Endothelial cell of hepatic sinusoid (primary cell): Measurements from ENCODE around the gene CD7.

Experiments used
- in situ Hi-C: cut with HindIII; loops from 2 replicates; pipeline ENCODE4 v1.10.0; 2017; ENCODE audit warnings: low sequenced_read_pairs

The CD7 gene

DNA sequence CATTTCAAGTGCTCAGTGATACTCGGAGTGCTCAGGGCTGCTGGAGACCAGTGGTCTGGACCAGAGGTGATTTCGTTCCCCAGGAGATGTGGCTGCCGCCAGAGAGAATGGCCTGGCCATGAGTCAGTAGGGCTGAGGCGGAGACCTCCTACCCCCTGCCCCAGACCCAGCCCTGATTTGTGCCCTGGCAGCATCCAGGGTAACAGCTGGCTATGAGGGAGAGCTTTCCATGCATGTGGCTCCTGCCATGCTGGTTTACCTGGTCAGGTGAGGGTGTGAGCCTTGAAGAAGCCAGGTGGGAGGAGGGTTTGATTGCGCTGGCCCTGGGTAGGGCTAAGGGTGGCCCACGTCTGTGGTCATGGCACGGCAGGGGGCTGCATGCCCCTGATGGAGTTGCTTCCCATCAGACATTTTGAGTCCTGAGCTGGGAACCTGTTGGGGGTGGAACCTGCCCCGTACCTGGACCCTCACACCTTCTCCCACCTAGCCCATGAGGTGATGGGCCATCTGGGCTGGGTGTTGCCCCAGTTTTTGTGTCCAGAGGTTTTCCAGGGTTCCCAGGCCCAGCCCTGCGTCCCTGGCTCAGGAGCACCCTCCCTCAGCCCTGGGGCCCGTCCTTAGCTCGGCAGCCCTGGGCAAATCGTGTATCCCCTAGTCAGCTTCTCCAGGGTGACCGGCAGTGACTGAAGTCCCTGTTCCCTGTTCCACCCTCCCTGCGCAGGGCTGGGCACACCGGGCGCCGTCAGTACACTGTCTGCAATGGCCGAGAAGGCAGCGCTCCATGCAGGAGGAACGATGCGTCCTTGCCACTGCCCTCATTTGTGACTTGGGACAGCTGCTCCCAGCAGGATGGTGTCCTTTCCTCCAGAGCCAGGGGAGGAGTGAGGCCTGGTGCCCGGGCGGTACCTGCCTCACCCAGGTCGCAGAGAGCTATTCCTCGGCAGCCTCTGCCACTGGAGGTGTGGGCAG lies 34.9 kb downstream of the CD7 start:
- in situ Hi-C loops: no loop called here

GRCh38 chr17:82281502-82282238 lies 35.7 kb downstream of the CD7 start:
- in situ Hi-C loops: no loop called here

DNA sequence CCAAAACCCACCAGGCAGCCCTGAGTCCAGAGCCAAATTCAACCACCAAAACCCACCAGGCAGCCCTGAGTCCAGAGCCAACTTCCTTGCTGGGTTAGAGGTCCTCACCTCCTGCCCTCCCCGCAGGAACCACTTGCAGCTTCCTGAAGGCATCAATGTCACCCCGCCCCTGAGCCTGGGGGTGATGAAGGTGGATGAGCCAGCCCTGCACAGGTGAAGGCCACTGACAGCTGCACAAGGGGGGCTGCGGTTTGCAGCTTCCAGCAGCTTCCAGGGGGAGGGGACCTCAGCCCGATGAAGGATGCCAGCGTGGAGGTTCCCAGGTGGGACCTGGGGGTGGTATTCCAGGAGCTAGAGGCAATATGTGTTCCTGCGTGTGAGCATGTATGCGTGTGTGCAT lies 36.3 kb downstream of the CD7 start:
- in situ Hi-C loops: no loop called here

DNA sequence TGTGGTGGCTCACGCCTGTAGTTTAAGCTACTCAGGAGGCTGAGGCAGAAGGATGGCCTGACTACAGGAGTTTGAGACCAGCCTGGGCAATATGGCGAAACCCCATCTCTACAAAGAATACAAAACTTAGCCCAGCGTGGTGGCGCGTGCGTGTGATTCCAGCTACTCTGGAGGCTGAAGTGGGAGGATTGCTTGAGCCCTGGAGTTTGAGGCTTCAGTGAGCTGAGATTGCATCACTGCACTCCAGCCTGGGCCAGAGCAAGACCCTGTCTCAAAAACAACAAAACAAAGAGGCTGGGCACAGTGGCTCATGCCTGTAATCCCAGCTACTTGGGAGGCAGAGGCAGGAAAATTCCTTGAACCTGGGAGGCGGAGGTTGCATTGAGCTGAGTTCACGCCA lies 36.9 kb downstream of the CD7 start:
- in situ Hi-C loops: no loop called here

DNA sequence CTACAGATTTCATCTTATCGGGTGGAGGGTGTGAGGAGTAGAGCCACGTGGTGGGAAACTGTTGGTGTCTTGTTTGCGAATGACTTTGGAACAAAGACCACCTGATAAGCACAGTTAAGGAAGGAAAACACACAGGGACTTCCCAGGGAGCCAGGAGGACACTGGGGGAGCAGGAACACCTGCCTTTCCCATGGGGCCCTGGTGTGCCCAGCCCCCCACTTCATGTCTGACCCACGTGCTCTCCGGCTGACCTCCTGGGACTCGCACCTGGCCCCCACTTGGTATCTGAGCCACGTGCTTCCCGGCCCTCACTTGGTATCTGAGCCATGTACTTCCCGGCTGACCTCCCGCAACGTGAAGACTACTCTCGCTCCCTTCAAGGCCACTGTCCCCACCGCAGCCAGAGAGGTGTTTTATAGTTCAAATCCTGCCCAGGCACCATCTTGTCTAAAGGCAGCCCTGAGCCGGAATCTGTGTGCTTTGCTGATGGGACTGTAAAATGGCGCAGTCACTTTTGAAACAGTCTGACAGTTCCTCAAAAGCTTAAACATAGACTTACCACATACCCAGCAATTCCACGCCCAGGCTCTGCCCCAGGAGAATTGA lies 38.5 kb downstream of the CD7 start:
- in situ Hi-C loops: loop anchor here (5.0 to 10.0 kb wide), 3 partner anchors 68 to 244 kb away; partner anchors contain the start of genes DCXR, HEXD, OGFOD3 and RAC3

- in situ Hi-C loops: loop anchor here (5.0 to 10.0 kb wide), 3 partner anchors 69 to 244 kb away; partner anchors contain the start of genes DCXR, HEXD, OGFOD3 and RAC3
Observed at GRCh38 chr17:82278308-82278707, 39.1 kb downstream of the CD7 start.

DNA sequence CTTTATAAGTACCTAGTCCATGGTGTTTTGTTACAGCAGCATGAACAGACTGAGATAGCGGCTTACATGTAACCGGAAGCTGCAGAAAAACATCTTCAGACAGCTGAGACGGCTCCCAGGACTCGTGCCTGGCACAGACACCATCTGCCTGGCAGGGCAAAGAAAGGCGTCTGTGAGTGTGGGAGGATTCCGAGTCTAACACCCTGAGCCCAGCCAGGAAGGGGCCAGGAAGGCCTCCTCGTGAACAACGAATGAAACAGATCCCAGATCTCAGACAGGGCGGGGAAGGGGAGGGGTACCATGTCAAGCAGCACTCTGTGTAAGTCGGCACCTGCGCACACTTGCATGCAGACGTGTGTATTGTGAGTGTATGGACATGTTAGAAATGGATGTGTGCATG lies 39.6 kb downstream of the CD7 start:
- in situ Hi-C loops: loop anchor here (5.0 to 10.0 kb wide), 3 partner anchors 69 to 243 kb away; partner anchors contain the start of genes DCXR, HEXD, OGFOD3 and RAC3

- in situ Hi-C loops: loop anchor here (5.0 to 10.0 kb wide), 3 partner anchors 70 to 242 kb away; partner anchors contain the start of genes DCXR, HEXD, OGFOD3 and RAC3
Observed at GRCh38 chr17:82276938-82277337, 40.5 kb downstream of the CD7 start.

GRCh38 chr17:82275326-82275725 lies 42.1 kb downstream of the CD7 start:
- in situ Hi-C loops: loop anchor here (5.0 to 10.0 kb wide), 3 partner anchors 72 to 241 kb away; partner anchors contain the start of genes DCXR, HEXD, OGFOD3 and RAC3

DNA sequence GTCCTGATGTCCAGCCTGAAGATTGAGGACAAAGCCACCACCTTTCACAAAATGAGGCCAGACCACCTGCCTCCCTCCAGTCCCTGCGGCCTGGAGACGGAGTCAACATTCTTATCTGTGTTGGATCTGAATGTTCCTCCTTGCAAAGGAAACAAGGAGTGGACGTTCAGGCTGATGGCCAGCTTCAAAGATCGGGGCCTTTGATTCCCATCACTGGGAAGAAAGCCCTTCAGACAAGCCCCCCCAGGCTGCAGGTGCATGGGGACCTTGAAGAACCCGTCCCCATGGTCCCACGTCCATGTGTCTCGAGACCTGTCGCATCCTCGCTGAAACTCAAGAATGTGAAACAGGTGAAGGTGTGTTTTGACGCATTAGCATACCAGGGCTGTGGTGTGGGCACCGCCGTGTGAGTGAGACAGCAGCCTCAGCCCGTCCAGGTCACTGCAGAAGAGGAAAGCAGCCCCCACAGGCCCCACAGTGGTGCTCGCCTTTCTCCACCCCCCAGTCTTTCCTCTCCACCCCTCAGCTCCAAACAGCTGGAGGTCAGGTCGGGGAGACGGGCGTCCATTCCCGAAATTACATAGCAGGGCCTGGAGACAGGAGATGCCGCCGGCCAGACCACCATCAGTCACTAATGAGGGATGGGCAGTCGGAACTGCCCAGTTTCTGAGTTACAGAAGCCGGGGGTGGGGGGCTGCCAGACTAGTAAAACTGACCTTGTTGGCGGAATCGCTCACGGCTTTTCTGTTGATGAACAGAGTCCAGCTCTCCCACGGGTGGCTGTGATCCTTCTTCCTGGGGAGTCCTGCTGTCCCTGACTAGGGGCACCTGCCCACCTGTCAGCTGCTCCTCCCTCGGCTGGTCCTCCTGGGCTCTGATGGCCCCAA lies 43.0 kb downstream of the CD7 start:
- in situ Hi-C loops: loop anchor here (5.0 to 10.0 kb wide), 3 partner anchors 73 to 240 kb away; partner anchors contain the start of genes DCXR, HEXD, OGFOD3 and RAC3

- in situ Hi-C loops: loop anchor here (10.0 kb wide), 2 partner anchors 141 to 239 kb away; partner anchors contain the start of genes DCXR, HEXD, OGFOD3 and RAC3
Observed at GRCh38 chr17:82273327-82274133, 43.9 kb downstream of the CD7 start, which contains the start of gene CSNK1D. Gene CSNK1D, minus strand, starts transcription at chr17:82273700. Its CDS starts 319 bp downstream, at chr17:82273381.

DNA sequence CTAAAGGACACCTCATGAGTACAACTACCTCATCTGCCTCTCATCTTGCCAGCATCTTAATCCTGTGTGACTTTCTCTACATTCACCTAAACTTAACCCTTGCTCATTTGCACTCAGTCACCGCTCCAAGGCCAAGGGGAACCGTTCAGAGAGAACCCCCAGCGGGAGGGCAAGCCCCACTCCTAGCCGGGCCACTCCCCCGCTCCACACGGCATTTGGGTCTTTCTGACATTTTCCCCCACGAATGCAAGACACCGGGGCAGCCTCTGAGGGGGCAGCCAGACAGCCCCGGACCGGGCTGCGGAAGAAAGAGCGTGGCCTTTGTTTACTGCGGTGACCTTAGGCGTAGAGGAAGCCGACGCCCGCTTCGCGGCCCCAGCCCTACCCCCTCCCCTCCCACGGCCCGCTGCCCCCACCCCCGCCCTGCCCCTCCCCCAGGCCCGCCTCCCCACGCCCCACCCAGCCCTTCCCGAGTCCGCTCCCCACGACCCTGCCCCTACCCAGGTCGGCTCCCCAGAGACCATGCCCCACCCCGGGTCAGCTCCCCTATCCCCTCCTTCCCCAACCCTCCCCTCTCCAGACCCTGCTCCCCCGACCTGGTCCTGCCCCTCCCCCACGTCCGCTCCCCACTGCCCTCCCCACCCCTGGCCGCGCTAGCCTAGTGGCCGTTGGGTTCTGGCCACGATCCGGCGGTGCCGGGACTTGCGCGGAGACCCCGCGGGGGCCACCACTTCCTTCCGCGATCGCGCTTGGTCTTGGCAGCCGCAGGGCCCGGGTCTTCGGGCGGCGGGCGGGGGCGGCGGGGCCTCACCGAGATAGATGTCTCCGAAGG lies 44.7 kb downstream of the CD7 start:
- in situ Hi-C loops: loop anchor here (10.0 kb wide), 2 partner anchors 142 to 238 kb away; partner anchors contain the start of genes DCXR, HEXD, OGFOD3 and RAC3

GRCh38 chr17:82271401-82271800 lies 46.0 kb downstream of the CD7 start:
- in situ Hi-C loops: loop anchor here (10.0 kb wide), 2 partner anchors 143 to 237 kb away; partner anchors contain the start of genes DCXR, HEXD, OGFOD3 and RAC3

DNA sequence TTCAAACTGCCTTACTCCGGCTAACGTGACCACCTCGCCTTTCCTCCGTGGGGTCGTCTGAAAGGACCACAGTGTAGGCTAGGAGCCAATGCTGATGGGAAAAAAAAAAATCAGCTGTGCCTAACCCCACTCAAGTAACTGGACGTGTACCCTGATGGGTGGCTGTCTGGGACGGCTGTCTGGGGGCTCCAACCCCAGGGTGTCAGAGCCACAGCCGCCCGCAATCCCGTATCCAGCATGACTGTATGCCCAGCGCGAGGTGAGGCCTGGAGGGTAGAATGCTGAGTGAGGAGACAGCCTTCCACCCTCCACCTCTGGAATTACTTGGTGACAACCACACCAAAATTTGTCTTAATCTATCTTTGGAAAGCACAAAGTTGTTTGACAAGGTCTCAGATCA lies 46.8 kb downstream of the CD7 start:
- in situ Hi-C loops: loop anchor here (10.0 kb wide), 2 partner anchors 144 to 236 kb away; partner anchors contain the start of genes DCXR, HEXD, OGFOD3 and RAC3

DNA sequence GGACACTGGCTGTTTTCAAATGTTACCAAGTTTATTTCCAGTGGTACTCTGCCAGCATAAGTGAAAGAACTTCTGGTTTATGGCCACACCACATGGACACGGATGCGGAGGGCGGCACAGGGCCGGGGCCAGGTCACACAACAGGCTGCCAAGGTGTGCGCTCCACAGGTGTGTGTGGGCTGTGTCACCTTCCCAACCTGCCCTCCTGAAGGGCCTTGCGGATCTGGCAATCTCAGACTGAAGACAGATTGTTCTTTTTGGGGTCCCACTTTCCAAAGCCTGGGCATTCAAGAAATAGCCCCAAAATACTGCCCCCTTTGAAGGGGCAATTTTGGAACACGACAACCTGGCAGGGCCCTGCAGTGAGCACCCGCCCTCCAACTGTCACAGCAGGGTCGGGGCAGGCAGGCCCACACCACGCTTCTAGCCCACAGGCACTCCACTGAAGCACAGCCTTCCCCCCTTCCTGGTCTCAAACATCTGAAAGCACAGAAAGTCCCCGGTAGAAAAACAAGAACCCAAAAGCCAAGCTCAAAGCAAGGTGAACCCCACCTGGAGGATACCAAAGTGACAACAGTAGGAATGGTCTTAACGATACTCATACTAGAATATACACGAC lies 47.4 kb downstream of the CD7 start:
- in situ Hi-C loops: loop anchor here (10.0 kb wide), 2 partner anchors 145 to 235 kb away; partner anchors contain the start of genes DCXR, HEXD, OGFOD3 and RAC3

GRCh38 chr17:82269138-82269881 lies 48.1 kb downstream of the CD7 start:
- in situ Hi-C loops: no loop called here
